Measurements from ENCODE around the gene PAH.

The PAH gene

GRCh38 chr12:102950107-102950949 lies 33.3 kb upstream of the PAH start:
- DNase-seq (ENCODE audit: low read depth): no peak

GRCh38 chr12:102948941-102949352 lies 31.9 kb upstream of the PAH start:
- DNase-seq (ENCODE audit: low read depth): no peak

- no peak for DNase-seq (ENCODE audit: low read depth)
Measured at GRCh38 chr12:102946042-102946441, 29.0 kb upstream of the PAH start.

- no peak for DNase-seq (ENCODE audit: low read depth)
Measured at GRCh38 chr12:102939670-102940222, 22.7 kb upstream of the PAH start.

DNA sequence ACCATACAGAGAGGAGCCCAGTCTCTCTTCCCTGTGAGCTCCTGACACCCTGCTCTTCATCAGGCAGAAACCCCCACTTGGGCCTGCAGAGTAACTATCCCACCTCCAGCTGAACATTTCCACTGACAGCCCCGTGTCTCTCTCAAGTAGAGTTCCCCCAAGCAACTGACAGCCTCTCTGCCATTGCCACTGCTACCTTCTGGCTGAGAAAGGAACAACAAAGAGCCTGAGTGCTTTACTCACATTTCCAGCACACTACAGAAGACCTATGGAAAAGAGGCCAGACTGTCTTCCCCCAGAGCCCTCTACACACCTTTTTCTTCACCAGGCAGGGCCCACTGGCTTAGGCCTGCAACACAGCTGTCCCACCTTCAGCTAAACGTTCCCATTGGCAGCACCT lies 22.0 kb upstream of the PAH start:
- no peak for DNase-seq (ENCODE audit: low read depth)

GRCh38 chr12:102933168-102933567 lies 16.1 kb upstream of the PAH start:
- no peak for DNase-seq (ENCODE audit: low read depth)

DNA sequence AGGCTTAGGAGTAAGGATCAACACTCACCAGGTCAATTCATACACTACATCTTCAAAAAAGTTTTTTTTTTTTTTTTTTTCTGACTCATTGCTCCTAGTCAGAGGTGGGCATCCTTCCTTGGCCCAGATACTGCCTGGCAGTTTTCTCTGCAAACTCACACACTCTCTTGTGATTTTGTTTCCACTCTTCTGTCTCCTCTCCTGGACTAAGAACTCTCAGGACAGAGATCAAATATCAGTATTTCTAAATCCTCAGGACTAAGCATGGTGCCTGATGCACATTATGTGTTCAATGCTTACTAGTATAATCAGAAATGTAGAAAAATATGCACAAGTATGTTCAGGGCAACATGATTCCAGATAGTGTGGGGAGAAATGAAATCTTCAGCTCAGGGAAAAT lies 10.2 kb upstream of the PAH start:
- no peak for DNase-seq (ENCODE audit: low read depth)

DNA sequence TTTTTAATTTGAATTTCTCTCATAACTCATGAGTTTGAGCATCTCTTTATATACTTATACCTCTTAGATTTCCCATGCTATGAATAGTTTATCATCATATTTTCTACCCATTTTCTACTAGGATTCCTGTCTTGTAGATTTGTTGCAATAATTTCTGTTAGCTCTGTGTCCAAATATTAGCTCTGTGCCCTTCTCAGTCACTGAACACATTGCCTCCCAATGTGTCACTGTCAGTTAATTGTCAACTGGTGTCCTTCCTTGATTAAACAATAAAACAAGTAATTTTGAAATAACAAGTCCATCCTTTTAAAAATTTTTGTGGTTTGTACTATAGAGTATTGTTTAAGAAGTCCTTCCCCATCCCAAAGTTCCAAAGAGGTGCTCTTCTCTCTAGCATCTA lies 4.2 kb upstream of the PAH start:
- no peak for DNase-seq (ENCODE audit: low read depth)

- no peak for DNase-seq (ENCODE audit: low read depth)
Measured at GRCh38 chr12:102920271-102920670, 3.2 kb upstream of the PAH start.

DNA sequence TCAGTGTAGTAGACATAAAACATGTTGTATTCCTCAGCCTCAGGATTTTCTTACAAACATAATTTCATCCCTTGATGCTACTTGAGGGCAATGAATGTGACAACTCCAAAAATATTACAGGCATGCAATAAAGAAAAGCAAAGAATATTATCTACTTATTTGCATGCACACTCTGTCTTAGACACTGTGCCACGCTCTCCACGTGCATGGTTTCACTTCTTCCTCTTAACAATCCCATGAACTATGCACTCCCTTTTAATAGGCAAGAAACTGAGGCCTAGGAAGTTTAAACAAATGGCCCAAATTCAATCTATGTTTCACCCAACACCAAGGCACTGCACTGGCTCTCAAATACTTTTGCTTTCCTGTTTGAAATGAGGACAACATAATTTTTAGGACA lies 1.8 kb upstream of the PAH start:
- no peak for DNase-seq (ENCODE audit: low read depth)

DNA sequence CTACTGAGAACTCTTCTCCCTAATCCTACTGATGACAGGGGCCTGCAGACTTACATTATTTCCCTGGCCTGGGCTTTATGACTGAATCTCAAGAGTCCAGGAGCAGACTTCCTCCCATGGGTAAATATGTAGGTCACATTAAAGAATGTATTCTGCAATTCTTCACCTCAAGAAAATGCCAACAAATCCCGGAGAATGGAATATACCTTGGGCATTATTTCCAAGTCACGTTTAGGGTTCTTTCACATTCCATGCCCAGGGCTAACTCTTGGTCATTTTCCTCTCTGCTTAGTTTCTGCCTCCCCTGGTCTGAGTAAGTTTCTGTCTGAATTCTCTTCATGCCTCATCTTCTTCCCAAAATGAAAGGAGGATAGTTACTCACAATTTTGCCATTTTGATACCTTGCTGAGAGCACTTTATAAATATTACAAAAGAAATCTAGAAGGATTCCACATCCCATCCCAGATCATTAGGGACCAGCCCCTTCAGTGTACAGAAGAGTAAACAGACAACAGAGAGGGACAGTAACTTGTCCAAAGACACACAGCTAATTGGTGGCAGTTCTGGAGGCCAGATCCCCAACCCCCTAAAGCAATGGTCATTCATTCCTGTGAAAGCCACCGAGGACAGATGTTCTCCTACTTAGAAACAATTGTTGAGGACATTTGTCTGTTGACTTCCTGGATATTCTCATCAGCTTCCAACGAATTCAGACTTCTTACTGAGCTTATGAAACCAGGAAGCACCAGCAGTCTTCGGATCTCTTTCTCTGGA lies 605 bp downstream of the PAH start:
- no peak for DNase-seq (ENCODE audit: low read depth)

DNA sequence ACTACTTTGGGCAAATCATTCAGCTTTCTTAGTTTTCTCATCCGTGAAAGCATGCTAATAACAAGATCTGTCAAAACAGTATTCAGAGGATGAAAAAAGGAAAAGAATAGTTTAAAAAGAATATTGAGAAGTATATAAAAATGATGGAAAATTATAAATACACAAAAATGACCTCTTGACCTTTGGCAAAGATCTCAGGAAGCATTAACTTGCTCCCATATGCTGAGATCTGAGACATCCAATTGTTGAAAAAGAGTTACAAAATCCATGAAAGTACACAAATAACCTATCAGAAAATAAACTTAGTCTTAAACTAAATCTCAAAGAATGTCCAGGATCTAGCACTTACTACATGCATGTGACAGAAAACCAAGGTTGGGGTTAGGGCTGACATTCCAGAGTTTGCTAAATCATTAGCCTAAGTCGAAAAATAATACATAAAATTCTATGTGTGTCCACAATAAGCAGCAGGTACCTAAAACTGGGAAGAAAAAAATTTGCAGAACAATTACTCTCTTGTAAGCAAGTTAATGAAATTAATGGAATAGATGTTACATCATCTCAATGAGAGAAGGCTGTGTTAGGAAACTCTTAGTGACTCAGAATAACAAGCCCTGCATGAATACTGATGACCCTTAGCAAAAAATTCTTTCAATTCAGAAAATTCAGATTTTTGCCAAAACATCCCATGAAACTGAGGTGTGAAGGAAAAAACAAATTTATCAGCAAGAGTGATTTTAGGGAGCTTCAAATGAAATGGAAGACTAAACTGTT lies 3.4 kb downstream of the PAH start:
- DNase-seq (ENCODE audit: low read depth): no peak

GRCh38 chr12:102912258-102912657 lies 4.8 kb downstream of the PAH start:
- no peak for DNase-seq (ENCODE audit: low read depth)

DNA sequence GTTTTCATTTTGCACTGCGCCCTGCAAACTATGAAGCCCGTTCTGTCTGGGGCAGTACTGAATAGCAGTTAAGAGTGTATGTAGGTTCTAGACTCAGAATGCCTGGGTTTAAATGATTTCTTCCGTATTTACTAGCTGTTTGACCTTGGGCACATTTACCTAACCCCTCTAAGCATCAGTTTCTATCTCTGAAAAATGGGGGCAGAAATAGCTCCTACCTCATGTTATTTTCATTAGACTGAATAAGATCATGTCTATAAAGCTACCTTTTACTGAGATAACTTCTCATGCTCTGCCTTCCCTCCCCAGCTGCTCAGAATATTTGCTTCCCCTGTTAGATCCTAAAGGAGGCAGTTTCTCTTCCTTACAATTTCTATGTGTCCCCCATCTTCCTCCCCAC lies 5.7 kb downstream of the PAH start:
- DNase-seq (ENCODE audit: low read depth): no peak

- DNase-seq (ENCODE audit: low read depth): no peak
Measured at GRCh38 chr12:102910792-102911191, 6.3 kb downstream of the PAH start.

DNA sequence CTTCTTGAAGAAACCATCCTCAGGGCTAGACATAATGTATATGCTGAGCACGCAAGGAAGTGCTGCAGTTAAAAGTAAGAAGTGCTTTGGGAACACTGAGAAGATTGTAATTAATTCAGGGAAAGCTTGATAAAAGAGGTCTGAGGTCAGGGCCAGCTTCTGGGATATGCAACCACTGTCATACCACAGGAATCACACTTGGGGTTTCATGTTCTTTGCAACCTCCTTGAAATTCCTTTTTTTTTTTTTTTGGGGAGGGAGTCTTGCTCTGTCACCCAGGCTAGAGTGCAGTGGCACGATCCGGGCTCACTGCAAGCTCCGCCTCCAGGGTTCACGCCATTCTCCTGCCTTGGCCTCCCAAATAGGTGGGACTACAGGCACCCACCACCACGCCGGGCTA lies 6.9 kb downstream of the PAH start:
- DNase-seq (ENCODE audit: low read depth): no peak

DNA sequence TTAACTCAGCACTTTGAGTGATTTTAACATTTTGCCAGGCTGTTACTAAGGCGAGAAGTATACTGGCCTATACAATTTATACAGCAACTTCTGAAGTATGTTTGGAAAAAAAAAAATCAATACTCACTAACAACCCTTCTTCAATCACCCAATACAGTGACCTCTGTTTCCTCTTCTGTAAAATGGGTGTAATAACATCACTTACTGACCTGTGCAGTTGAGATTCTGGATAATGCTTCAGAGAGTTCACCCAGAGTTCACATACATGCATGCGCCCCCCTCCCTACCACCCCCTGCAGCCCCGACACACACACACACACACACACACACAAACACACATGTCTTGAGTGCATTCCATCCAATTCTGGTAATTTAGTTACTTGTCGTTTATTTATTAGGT lies 9.1 kb downstream of the PAH start:
- no peak for DNase-seq (ENCODE audit: low read depth)

GRCh38 chr12:102905229-102905628 lies 11.8 kb downstream of the PAH start:
- DNase-seq (ENCODE audit: low read depth): no peak

- DNase-seq (ENCODE audit: low read depth): no peak
Measured at GRCh38 chr12:102903337-102904007, 13.6 kb downstream of the PAH start.

DNA sequence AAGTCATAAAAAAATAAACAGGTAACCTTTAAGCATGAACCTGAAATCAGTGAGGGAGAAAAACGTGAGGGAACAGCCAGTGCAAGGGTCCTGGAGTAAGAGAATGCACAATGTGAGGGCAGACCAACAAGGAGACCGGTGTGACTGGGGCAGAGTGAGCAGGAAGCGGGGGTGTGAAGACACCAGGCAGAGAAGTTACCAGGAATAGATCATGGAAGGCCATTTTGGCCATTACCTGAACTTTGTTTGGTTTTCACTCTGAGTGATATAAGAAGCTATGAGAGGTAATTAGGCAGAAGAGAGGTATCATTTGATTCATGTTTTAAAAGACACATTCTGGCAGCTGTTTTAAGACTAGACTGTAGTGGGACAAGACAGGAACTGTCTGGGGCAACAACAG lies 15.0 kb downstream of the PAH start:
- no peak for DNase-seq (ENCODE audit: low read depth)

DNA sequence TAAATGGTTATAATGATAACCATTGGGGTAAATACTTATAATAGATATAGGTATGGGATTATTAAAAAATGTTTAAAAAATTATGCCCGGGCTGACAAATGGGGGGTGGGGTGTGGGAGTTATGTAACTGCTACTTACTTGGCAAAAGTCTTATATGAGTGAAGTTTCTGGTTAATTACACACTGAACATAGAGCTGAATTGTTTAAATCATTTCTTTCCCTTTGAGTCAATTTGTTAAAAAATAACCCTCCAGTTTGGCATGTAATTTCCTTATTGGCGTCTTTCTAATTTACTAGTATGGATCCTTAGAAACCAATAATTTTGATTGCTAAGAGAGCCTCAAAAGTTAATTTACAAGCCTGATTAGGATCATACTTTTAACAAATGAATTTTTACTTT lies 16.7 kb downstream of the PAH start:
- no peak for DNase-seq (ENCODE audit: low read depth)

GRCh38 chr12:102896067-102896466 lies 21.0 kb downstream of the PAH start:
- no peak for DNase-seq (ENCODE audit: low read depth)

All from GM04503 (cell line).